Right lobe of liver (tissue), 6 donors: ENCODE measurements around the gene MAFB. TPM values are rescaled to one million over a fixed set of nuclear protein-coding genes. Genes with fewer than 3 reads are reported as not detected.

Experiments
- ATAC-seq, 4 donors: fragments of 200-7000 bp; cut with Tn5 transposase; one replicate each; pipeline ENCODE4 v1.9.1; 2020; ENCODE audit warnings: mild to moderate bottlenecking in 4 of 4, moderate library complexity in 4 of 4
- DNase-seq, 3 donors: peaks; one replicate each; pipeline ENCODE4 v3.0.0-alpha.2; 2020
- H3K27ac ChIP-seq, 3 donors: fragments of 200-600 bp; one replicate each; pipeline ENCODE4 v1.8.0; 2022
- H3K27me3 ChIP-seq, 2 donors: fragments of 200-600 bp; one replicate each; pipeline ENCODE4 v1.8.0; 2022
- H3K36me3 ChIP-seq, 4 donors: fragments of 200-600 bp; sonication (generic) in 1 of 4; one replicate each; pipeline versions ENCODE4 v1.5.1 to v1.8.0; 2017 to 2022; ENCODE audit warnings: control low read depth in 1 of 4
- H3K4me1 ChIP-seq, 4 donors: fragments of 200-600 bp; sonication (generic) in 1 of 4; one replicate each; pipeline versions ENCODE4 v1.5.1 to v1.8.0; 2017 to 2022; ENCODE audit warnings: control low read depth in 1 of 4
- H3K4me3 ChIP-seq, 3 donors: fragments of 200-600 bp; one replicate each; pipeline ENCODE4 v1.8.0; 2022
- H3K9me3 ChIP-seq, 4 donors: fragments of 200-600 bp; sonication (generic) in 1 of 4; one replicate each; pipeline versions ENCODE4 v1.5.1 to v1.8.0; 2017 to 2022; ENCODE audit warnings: control low read depth in 1 of 4
- CTCF ChIP-seq, 4 donors: fragments of 200-600 bp in 3 of 4; fragments of 450-650 bp in 1 of 4; IDR thresholded peaks; one replicate each; pipeline versions ENCODE4 v1.5.1 to v1.8.0; 2016 to 2022; ENCODE audit warnings: antibody characterized with exemption in 4 of 4, mild to moderate bottlenecking in 2 of 4
- POLR2A ChIP-seq: fragments of 450-650 bp; IDR thresholded peaks from one replicate; pipeline ENCODE4 v1.6.1; 2017; ENCODE audit warnings: antibody characterized with exemption, mild to moderate bottlenecking
- WGBS: methylation state at CpG from one replicate; pipeline ENCODE4 v1.1.6; 2018; ENCODE audit warnings: low coverage, low lambda C conversion rate; ENCODE audit not compliant: insufficient coverage; ENCODE audit errors: missing lambda C conversion rate; 5-methylcytosine and 5-hydroxymethylcytosine counted together
- intact Hi-C, 2 donors: fragments of 100-400 bp; cut with DNase I; formaldehyde crosslinking; loops; one replicate each; pipeline versions ENCODE4 v1.11.2 to v1.14.1; 2022
- total RNA-seq, 6 experiments: library from RNA; depleted of rRNA in 2 of 6; stranded (reverse); fragments of >200 nt in 2 of 6; fragmentation: NEBNext Ultra II Directional in 3 of 6; extraction: Animal tissue kit (Norgen Biotek cat#: 25700) in 3 of 6; gene quantifications; one replicate each; pipeline versions ENCODE4 v1.1.0 to v1.2.4, GENCODE V29; 2016 to 2023
- donor health status: DM: no; HTN: yes; CAD: no.
- donor health status: DM: no; HTN: no; CAD: no.
- donor health status: DM: no; HTN: no; CAD: no.
- donor health status: DM: no; HTN: yes; CAD: no.
- donor health status: DM: no; HTN: yes; CAD: no.

Gene MAFB
- total RNA-seq, 6 experiments from 2014 or later: 16.6 to 32.3 (median 22.5) TPM

DNA sequence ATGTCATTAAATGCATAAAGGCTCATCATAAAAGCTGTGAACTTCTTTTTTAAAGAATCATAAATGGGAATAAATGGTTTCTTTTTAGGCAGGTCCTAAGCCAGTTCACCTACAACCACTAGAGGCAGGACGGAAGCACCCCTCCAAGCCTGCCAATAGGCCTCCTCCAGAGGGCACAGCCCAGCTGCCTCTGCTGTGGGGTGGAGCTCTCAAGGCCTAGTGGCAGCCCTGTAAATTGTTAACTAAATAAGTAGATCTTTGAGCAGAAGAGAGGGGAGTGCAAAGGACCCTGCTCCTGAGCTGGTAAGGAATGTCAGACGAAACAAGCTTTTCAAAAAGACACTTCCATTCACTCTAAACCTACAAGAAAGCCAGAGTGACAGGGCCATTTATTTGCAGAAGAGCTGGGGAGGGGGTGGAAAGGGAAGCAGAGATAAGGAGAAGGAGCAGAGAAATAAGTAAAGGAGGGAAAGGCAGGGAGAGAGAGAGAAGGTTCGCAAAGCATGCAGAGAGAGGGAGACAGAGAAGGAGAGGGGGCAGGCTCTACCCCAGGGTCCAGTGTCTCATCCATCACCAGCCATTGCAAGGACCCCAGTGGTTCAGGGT is 18.0 kb upstream of the MAFB start:
- ATAC-seq: peak; percentile 67 to 85 (median 70)

GRCh38 chr20:40705413-40705812 is 16.4 kb upstream of the MAFB start:
- no peak overlapping the region for H3K27ac ChIP-seq
- H3K27me3 ChIP-seq: no peaks in the 10 kb centered on the region
- ATAC-seq: no peak
- no peak for DNase-seq
- TF ChIP-seq POLR2A (no peak), CTCF (IDR thresholded peaks at IDR 0.05) (no peak)
- H3K4me3 ChIP-seq: no peak overlapping the region
- no peaks in the 10 kb centered on the region for H3K36me3 ChIP-seq
- no peaks in the 10 kb centered on the region for H3K9me3 ChIP-seq
- no peaks in the 10 kb centered on the region for H3K4me1 ChIP-seq
- intact Hi-C loops: no loop called here
- 76% methylated on average over 3 of the region's 3 CpGs for WGBS

More for the DNA sequence above, 18.0 kb upstream of the MAFB start:
- 57% methylated on average over 3 of the region's 3 CpGs for WGBS
- Histone ChIP-seq H3K36me3 (no peaks in the 10 kb centered on the region), H3K27ac (no peak overlapping the region), H3K4me1 (no peaks in the 10 kb centered on the region), H3K27me3 (no peaks in the 10 kb centered on the region), H3K4me3 (no peak overlapping the region), H3K9me3 (no peaks in the 10 kb centered on the region)
- intact Hi-C loops: no loop called here
- peak in 1 of 3 donors; percentile 38 for DNase-seq
- TF ChIP-seq CTCF (IDR thresholded peaks at IDR 0.05): peak in 2 of 4 donors; percentile 11 to 29
- TF ChIP-seq POLR2A: no peak

- WGBS: 67% methylated on average over 3 of the region's 4 CpGs
These were observed 15.8 kb upstream of the MAFB start for GRCh38 chr20:40704828-40705227.

GRCh38 chr20:40703975-40704530 is 15.0 kb upstream of the MAFB start:
- H3K27me3 ChIP-seq: no peaks in the 10 kb centered on the region
- no peaks in the 10 kb centered on the region for H3K36me3 ChIP-seq
- ATAC-seq: peak in 2 of 4 donors; percentile 22 to 50
- intact Hi-C loops: no loop called here
- no peak overlapping the region for H3K27ac ChIP-seq
- H3K4me3 ChIP-seq: no peak overlapping the region
- no peaks in the 10 kb centered on the region for H3K4me1 ChIP-seq
- no peak for TF ChIP-seq POLR2A
- TF ChIP-seq CTCF (IDR thresholded peaks at IDR 0.05): no peak
- 44% methylated on average over 6 of the region's 8 CpGs for WGBS
- no peak for DNase-seq
- no peaks in the 10 kb centered on the region for H3K9me3 ChIP-seq

More at GRCh38 chr20:40704828-40705227, 15.8 kb upstream of the MAFB start:
- H3K27me3 ChIP-seq: no peaks in the 10 kb centered on the region
- no peaks in the 10 kb centered on the region for H3K36me3 ChIP-seq
- TF ChIP-seq POLR2A (no peak), CTCF (IDR thresholded peaks at IDR 0.05) (no peak)
- ATAC-seq (no peak), DNase-seq (no peak)
- H3K4me1 ChIP-seq: no peaks in the 10 kb centered on the region
- no peaks in the 10 kb centered on the region for H3K9me3 ChIP-seq
- H3K27ac ChIP-seq: no peak overlapping the region
- intact Hi-C loops: no loop called here
- H3K4me3 ChIP-seq: no peak overlapping the region
